Esophagus squamous epithelium (tissue), 5 donors: ENCODE measurements around the gene CCDC70. TPM values are rescaled to one million over a fixed set of nuclear protein-coding genes. Genes with fewer than 3 reads are reported as not detected.

Experiments used
- DNase-seq: peaks from one replicate; lab custom pipeline; 2025; lab: John Stamatoyannopoulos, UW
- H3K27ac ChIP-seq, 4 donors: fragments of 200-600 bp; sonication (generic); one replicate each; pipeline ENCODE4 v1.5.1; 2016 to 2019; ENCODE audit warnings: mild to moderate bottlenecking in 1 of 4
- H3K27me3 ChIP-seq, 4 donors: fragments of 200-600 bp; sonication (generic); 1 replicate in 3 of 4; 2 replicates in 1 of 4; pipeline versions ENCODE4 v1.5.1 to v1.6.0; 2017 to 2021; ENCODE audit warnings: antibody characterized with exemption in 1 of 4
- H3K36me3 ChIP-seq, 3 donors: fragments of 200-600 bp; sonication (generic); one replicate each; pipeline ENCODE4 v1.5.1; 2016 to 2019
- H3K4me1 ChIP-seq, 3 donors: fragments of 200-600 bp; sonication (generic); one replicate each; pipeline ENCODE4 v1.5.1; 2017 to 2019
- H3K4me3 ChIP-seq, 4 donors: fragments of 200-600 bp; sonication (generic); 1 replicate in 3 of 4; 2 replicates in 1 of 4; pipeline ENCODE4 v1.5.1; 2016 to 2019; ENCODE audit warnings: mild to moderate bottlenecking in 2 of 4, moderate library complexity in 1 of 4
- H3K9me3 ChIP-seq, 3 donors: fragments of 200-600 bp; sonication (generic); one replicate each; pipeline ENCODE4 v1.5.1; 2016 to 2019
- POLR2A ChIP-seq, 4 donors: fragments of 450-650 bp; IDR thresholded peaks; one replicate each; pipeline ENCODE4 v1.6.1; 2017; ENCODE audit warnings: antibody characterized with exemption in 4 of 4, mild to moderate bottlenecking in 4 of 4, moderate library complexity in 3 of 4
- WGBS, 2 donors: methylation state at CpG; one replicate each; pipeline ENCODE4 v1.1.5; 2018; 5-methylcytosine and 5-hydroxymethylcytosine counted together
- intact Hi-C: fragments of 100-400 bp; cut with DNase I; formaldehyde crosslinking; loops from one replicate; pipeline ENCODE4 v1.15.0; 2022
- total RNA-seq, 4 donors: library from RNA; depleted of rRNA; stranded (reverse); fragments of >200 nt; gene quantifications; one replicate each; pipeline ENCODE4 v1.1.0, GENCODE V29; 2016
- TF ChIP-seq, protein P1 (sequence below), 6 experiments: fragments of 450-650 bp in 4 of 6; fragments of 200-600 bp in 2 of 6; sonication (generic) in 2 of 6; IDR thresholded peaks; one replicate each; pipeline ENCODE4 v1.5.1; 2016 to 2019; ENCODE audit warnings: antibody characterized with exemption in 6 of 6, mild to moderate bottlenecking in 4 of 6, moderate library complexity in 4 of 6
- donor health status: DM: yes; HTN: yes; CAD: no.

The CCDC70 gene
- total RNA-seq, 4 donors from 2014 or later, result not detected

- no peak for TF ChIP-seq POLR2A (IDR thresholded peaks at IDR 0.05)
- TF ChIP-seq, protein P1, sequence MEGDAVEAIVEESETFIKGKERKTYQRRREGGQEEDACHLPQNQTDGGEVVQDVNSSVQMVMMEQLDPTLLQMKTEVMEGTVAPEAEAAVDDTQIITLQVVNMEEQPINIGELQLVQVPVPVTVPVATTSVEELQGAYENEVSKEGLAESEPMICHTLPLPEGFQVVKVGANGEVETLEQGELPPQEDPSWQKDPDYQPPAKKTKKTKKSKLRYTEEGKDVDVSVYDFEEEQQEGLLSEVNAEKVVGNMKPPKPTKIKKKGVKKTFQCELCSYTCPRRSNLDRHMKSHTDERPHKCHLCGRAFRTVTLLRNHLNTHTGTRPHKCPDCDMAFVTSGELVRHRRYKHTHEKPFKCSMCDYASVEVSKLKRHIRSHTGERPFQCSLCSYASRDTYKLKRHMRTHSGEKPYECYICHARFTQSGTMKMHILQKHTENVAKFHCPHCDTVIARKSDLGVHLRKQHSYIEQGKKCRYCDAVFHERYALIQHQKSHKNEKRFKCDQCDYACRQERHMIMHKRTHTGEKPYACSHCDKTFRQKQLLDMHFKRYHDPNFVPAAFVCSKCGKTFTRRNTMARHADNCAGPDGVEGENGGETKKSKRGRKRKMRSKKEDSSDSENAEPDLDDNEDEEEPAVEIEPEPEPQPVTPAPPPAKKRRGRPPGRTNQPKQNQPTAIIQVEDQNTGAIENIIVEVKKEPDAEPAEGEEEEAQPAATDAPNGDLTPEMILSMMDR (IDR thresholded peaks at IDR 0.05), result no peak
- Histone ChIP-seq H3K9me3 (no peaks in the 10 kb centered on the region), H3K27ac (no peak overlapping the region), H3K27me3 (peaks cover 0 to 32% (median 0%) of the 10 kb centered on the region in 4 donors), H3K36me3 (no peaks in the 10 kb centered on the region), H3K4me1 (peaks cover 0 to 36% (median 6%) of the 10 kb centered on the region in 3 donors), H3K4me3 (no peak overlapping the region)
- intact Hi-C loops, result loop anchor here (5.0 kb wide), 1 partner anchor 311 kb away; the partner anchor contains the start of gene NEK5
- 43 to 63% methylated on average over 16 of the region's 19 CpGs for WGBS, 2 donors
- DNase-seq, result no peak
Observed at GRCh38 chr13:51816604-51817249, 45.0 kb upstream of the CCDC70 start.

DNA sequence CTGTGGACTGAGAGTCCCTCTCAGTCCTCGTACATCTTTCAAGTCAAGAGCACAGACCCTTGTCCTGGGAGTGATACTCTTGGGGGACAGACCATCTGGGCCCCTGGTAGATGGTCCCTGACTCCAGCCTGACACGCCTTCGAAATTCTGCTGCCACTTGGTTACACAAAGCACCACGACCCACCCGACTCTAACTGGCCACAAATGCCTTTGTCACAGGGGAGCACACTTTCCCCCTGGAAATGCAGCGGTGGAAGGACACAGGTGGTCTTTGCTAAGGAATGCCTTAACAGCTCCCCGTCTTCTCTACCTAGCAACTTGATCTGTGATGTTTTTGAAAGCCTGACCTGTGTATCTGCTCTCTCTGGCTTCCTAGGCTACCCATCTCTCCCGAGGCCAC, 44.1 kb upstream of the CCDC70 start:
- no peak overlapping the region for H3K27ac ChIP-seq
- WGBS, 2 donors, result 71 to 83% methylated on average over 6 to 8 of the region's 8 CpGs
- intact Hi-C loops, result loop anchor here (5.0 kb wide), 1 partner anchor 310 kb away; the partner anchor contains the start of gene NEK5
- H3K4me1 ChIP-seq, result peaks cover 0 to 36% (median 6%) of the 10 kb centered on the region in 3 donors
- H3K27me3 ChIP-seq, result peaks cover 0 to 32% (median 0%) of the 10 kb centered on the region in 4 donors
- H3K36me3 ChIP-seq, result no peaks in the 10 kb centered on the region
- no peak for DNase-seq
- TF ChIP-seq, protein P1 (IDR thresholded peaks at IDR 0.05), result no peak
- no peak for TF ChIP-seq POLR2A (IDR thresholded peaks at IDR 0.05)
- H3K9me3 ChIP-seq, result no peaks in the 10 kb centered on the region
- H3K4me3 ChIP-seq, result no peak overlapping the region

- Histone ChIP-seq H3K36me3 (no peaks in the 10 kb centered on the region), H3K27ac (no peak overlapping the region), H3K9me3 (no peaks in the 10 kb centered on the region), H3K4me1 (peaks cover 0 to 36% (median 6%) of the 10 kb centered on the region in 3 donors), H3K27me3 (peaks cover 0 to 32% (median 0%) of the 10 kb centered on the region in 4 donors), H3K4me3 (no peak overlapping the region)
- WGBS, 2 donors, result 76 to 85% methylated on average over 4 of the region's 4 CpGs
- intact Hi-C loops, result loop anchor here (5.0 kb wide), 1 partner anchor 309 kb away; the partner anchor contains the start of gene NEK5
- no peak for DNase-seq
- TF ChIP-seq, protein P1 (IDR thresholded peaks at IDR 0.05), result no peak
- no peak for TF ChIP-seq POLR2A (IDR thresholded peaks at IDR 0.05)
Observed at GRCh38 chr13:51818276-51818675, 43.5 kb upstream of the CCDC70 start.

GRCh38 chr13:51818781-51819511, 42.8 kb upstream of the CCDC70 start:
- peak overlapping the region in 1 of 4 donors; percentile 5 for H3K27ac ChIP-seq
- peaks cover 0 to 36% (median 6%) of the 10 kb centered on the region in 3 donors for H3K4me1 ChIP-seq
- peaks cover 0 to 32% (median 0%) of the 10 kb centered on the region in 4 donors for H3K27me3 ChIP-seq
- DNase-seq, result no peak
- H3K9me3 ChIP-seq, result no peaks in the 10 kb centered on the region
- no peak for TF ChIP-seq POLR2A (IDR thresholded peaks at IDR 0.05)
- TF ChIP-seq, protein P1 (IDR thresholded peaks at IDR 0.05), result no peak
- H3K4me3 ChIP-seq, result no peak overlapping the region
- WGBS, 2 donors, result 66 to 72% methylated on average over 8 to 9 of the region's 9 CpGs
- intact Hi-C loops, result loop anchor here (5.0 kb wide), 1 partner anchor 308 kb away; the partner anchor contains the start of gene NEK5
- no peaks in the 10 kb centered on the region for H3K36me3 ChIP-seq
